Mucosa of rectum (tissue), 2 donors: ENCODE measurements around the gene EFCAB6.

Experiments
- H3K27ac ChIP-seq, 2 donors: one replicate each; pipeline ENCODE4 v1.7.0; 2013; ENCODE audit warnings: inconsistent platforms in 2 of 2, low read depth in 2 of 2, low read length in 2 of 2
- H3K27me3 ChIP-seq, 2 donors: one replicate each; pipeline ENCODE4 v1.7.0; 2013; ENCODE audit warnings: low read length in 2 of 2; ENCODE audit not compliant: control insufficient read depth in 2 of 2, insufficient read depth in 2 of 2
- H3K36me3 ChIP-seq, 2 donors: one replicate each; pipeline ENCODE4 v1.7.0; 2013; ENCODE audit warnings: low read length in 2 of 2; ENCODE audit not compliant: control insufficient read depth in 2 of 2, insufficient read depth in 2 of 2
- H3K4me1 ChIP-seq, 2 donors: one replicate each; pipeline ENCODE4 v1.7.0; 2013; ENCODE audit warnings: low read length in 2 of 2, mild to moderate bottlenecking in 1 of 2; ENCODE audit not compliant: control insufficient read depth in 2 of 2, insufficient read depth in 2 of 2
- H3K4me3 ChIP-seq, 2 donors: one replicate each; pipeline ENCODE4 v1.7.0; 2013; ENCODE audit warnings: low read length in 2 of 2
- H3K9ac ChIP-seq, 2 donors: one replicate each; pipeline ENCODE4 v1.7.0; 2013; ENCODE audit warnings: low read length in 2 of 2, low read depth in 1 of 2, mild to moderate bottlenecking in 1 of 2
- H3K9me3 ChIP-seq, 2 donors: one replicate each; pipeline ENCODE4 v1.7.0; 2013; ENCODE audit warnings: low read length in 2 of 2; ENCODE audit not compliant: control insufficient read depth in 2 of 2
- donor health status: healthy.
- donor health status: Normal muscosa, but diverticular disease.

The EFCAB6 gene

DNA sequence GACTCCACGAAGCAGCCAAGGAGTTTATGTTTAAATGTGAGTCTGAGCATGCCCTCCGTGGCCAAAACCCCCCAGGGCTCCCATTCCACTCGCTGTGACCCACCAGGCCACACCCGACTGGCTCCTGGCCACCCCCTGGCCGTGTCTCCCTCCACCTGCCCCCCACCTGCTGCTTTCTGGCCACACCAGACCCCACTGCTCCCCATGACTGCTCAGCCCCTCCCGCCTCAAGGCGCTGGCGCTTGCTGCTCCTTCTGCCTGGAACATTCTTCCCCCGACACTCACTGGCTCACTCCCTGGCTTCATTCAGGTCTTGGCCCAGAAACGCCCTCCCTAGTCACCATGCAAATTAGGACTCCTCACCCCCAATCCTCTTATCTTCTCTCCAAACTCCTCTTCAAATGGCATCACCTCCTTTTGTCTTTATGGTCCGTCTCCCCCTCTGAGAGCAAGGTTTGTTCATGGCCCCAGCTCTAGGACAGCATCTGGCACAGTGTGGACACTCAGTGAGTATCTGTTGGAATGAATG is 72.2 kb downstream of the EFCAB6 start:
- Histone ChIP-seq H3K27ac (no peak overlapping the region), H3K27me3 (no peaks in the 10 kb centered on the region), H3K4me1 (no peaks in the 10 kb centered on the region), H3K36me3 (no peaks in the 10 kb centered on the region), H3K9ac (no peak overlapping the region), H3K9me3 (no peaks in the 10 kb centered on the region), H3K4me3 (no peak overlapping the region)

GRCh38 chr22:43737150-43737828 is 74.8 kb downstream of the EFCAB6 start:
- Histone ChIP-seq H3K4me1 (no peaks in the 10 kb centered on the region), H3K36me3 (no peaks in the 10 kb centered on the region), H3K27ac (no peak overlapping the region), H3K27me3 (peaks cover 0 to 2% of the 10 kb centered on the region in 2 donors), H3K4me3 (no peak overlapping the region), H3K9me3 (no peaks in the 10 kb centered on the region), H3K9ac (no peak overlapping the region)

DNA sequence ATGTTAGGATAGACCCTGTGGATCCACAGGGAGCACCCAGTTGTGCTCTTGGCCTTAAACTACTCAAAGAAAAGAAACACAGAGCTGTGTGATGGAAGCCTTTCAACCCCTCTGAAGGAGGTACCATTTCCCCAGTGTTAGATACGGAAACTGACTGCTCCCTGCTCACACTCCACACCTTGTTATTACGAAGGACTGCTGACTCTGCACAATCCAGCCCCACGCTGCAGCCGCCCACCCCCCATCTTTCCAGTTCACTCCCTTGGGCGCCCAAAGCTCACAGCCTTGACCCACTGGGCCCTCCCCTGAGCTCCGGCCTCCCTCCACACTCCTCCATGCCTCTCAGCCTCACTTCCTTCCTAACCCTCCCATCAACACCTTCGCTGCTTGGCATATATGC is 75.5 kb downstream of the EFCAB6 start:
- Histone ChIP-seq H3K27ac (no peak overlapping the region), H3K27me3 (peaks cover 0 to 2% of the 10 kb centered on the region in 2 donors), H3K9me3 (no peaks in the 10 kb centered on the region), H3K9ac (no peak overlapping the region), H3K36me3 (no peaks in the 10 kb centered on the region), H3K4me1 (no peaks in the 10 kb centered on the region), H3K4me3 (no peak overlapping the region)

GRCh38 chr22:43734370-43735150 is 77.5 kb downstream of the EFCAB6 start:
- no peak overlapping the region for H3K9ac ChIP-seq

GRCh38 chr22:43733138-43733537 is 79.0 kb downstream of the EFCAB6 start:
- Histone ChIP-seq H3K27me3 (peaks cover 0 to 2% of the 10 kb centered on the region in 2 donors), H3K27ac (no peak overlapping the region), H3K9ac (no peak overlapping the region)

More at GRCh38 chr22:43734370-43735150, 77.5 kb downstream of the EFCAB6 start:
- Histone ChIP-seq H3K4me1 (no peaks in the 10 kb centered on the region), H3K4me3 (no peak overlapping the region), H3K27me3 (peaks cover 0 to 2% of the 10 kb centered on the region in 2 donors), H3K36me3 (no peaks in the 10 kb centered on the region), H3K27ac (no peak overlapping the region), H3K9me3 (no peaks in the 10 kb centered on the region)

GRCh38 chr22:43731988-43732387 is 80.1 kb downstream of the EFCAB6 start:
- Histone ChIP-seq H3K4me1 (no peaks in the 10 kb centered on the region), H3K27ac (no peak overlapping the region), H3K27me3 (peaks cover 0 to 2% of the 10 kb centered on the region in 2 donors), H3K36me3 (no peaks in the 10 kb centered on the region), H3K9me3 (no peaks in the 10 kb centered on the region), H3K4me3 (no peak overlapping the region), H3K9ac (no peak overlapping the region)

More at GRCh38 chr22:43733138-43733537, 79.0 kb downstream of the EFCAB6 start:
- no peaks in the 10 kb centered on the region for H3K4me1 ChIP-seq
- no peaks in the 10 kb centered on the region for H3K36me3 ChIP-seq
- no peak overlapping the region for H3K4me3 ChIP-seq
- no peaks in the 10 kb centered on the region for H3K9me3 ChIP-seq

GRCh38 chr22:43726964-43727543 is 85.1 kb downstream of the EFCAB6 start:
- Histone ChIP-seq H3K36me3 (no peaks in the 10 kb centered on the region), H3K27me3 (no peaks in the 10 kb centered on the region), H3K27ac (no peak overlapping the region), H3K4me1 (no peaks in the 10 kb centered on the region), H3K9me3 (no peaks in the 10 kb centered on the region), H3K4me3 (no peak overlapping the region), H3K9ac (no peak overlapping the region)

DNA sequence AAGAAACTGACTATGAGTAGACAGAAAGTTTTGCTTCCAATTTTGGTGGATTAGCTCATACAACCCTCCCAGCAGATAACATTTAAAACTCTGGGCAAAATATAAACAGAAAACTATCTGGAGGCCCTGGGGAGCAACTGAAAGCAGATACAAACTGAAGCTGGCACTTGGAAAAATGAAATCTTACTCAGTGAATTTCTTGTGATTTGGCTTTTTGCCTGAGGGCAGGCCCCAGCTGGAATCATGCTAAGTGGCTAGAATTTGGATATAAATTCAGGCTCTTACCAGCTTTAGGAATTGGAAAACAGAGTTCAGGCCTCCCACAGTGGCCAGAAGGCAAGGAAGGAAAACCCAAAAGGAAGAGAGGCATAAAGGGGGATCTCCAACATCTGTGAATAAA is 85.8 kb downstream of the EFCAB6 start:
- no peaks in the 10 kb centered on the region for H3K36me3 ChIP-seq
- no peak overlapping the region for H3K4me3 ChIP-seq

DNA sequence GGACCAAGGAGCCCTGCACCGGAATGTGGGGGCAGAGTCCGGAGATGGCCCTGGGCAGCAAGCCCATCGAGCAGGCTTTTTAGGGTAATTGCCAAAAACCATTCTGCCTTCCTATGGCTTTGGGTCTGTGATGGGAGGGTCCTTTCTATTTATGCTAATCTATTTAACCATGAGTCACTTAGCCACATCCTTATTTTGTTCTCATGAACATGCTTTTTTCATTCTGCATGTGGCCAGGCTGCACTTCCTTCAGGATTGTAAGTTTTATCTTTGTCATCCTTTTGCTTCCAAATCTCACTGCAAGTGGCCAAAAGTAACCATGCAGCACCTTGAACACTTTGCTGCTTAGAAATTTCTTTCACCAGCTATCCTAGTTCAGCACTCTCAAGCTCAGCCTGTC is 88.3 kb downstream of the EFCAB6 start:
- Histone ChIP-seq H3K27me3 (no peaks in the 10 kb centered on the region), H3K9ac (no peak overlapping the region), H3K4me3 (no peak overlapping the region), H3K27ac (no peak overlapping the region), H3K9me3 (no peaks in the 10 kb centered on the region), H3K36me3 (no peaks in the 10 kb centered on the region), H3K4me1 (no peaks in the 10 kb centered on the region)

More for the DNA sequence above, 85.8 kb downstream of the EFCAB6 start:
- H3K4me1 ChIP-seq = no peaks in the 10 kb centered on the region
- no peak overlapping the region for H3K9ac ChIP-seq
- H3K27ac ChIP-seq = no peak overlapping the region
- no peaks in the 10 kb centered on the region for H3K9me3 ChIP-seq
- H3K27me3 ChIP-seq = no peaks in the 10 kb centered on the region

DNA sequence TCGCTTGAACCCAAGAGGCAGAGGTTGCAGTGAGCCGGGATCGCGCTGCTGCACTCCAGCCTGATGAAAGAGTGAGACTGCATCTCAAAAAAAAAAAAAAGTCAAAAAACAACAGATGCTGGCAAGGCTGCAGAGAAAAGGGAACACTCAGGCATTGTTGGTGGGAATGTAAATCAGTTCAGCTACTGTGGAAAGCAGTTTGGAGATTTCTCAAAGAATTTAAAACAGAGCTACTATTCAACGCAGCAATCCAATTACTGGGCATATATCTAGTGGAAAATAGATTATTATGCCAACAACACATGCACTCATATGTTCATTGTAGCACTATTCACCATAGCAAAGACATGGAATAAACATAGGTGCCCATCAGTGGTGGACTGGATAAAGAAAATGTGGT is 89.7 kb downstream of the EFCAB6 start:
- Histone ChIP-seq H3K9ac (no peak overlapping the region), H3K4me3 (no peak overlapping the region), H3K27me3 (no peaks in the 10 kb centered on the region), H3K36me3 (no peaks in the 10 kb centered on the region), H3K9me3 (no peaks in the 10 kb centered on the region), H3K27ac (no peak overlapping the region), H3K4me1 (no peaks in the 10 kb centered on the region)
